K562 (cell line): ENCODE results near the gene SYNE2. TPM values are rescaled to one million over a fixed set of nuclear protein-coding genes. Genes with fewer than 3 reads are reported as not detected.

Experiments used
- RBFOX2 ChIP-seq: fragments of 200-400 bp; formaldehyde crosslinking; IDR thresholded peaks from 2 replicates; pipeline ENCODE4 v1.6.1; 2017; ENCODE audit warnings: low read depth, mild to moderate bottlenecking, low read length, moderate library complexity
- REST ChIP-seq, 2 experiments: fragments of 450-650 bp; formaldehyde crosslinking in 1 of 2; IDR thresholded peaks; 2 replicates each; pipeline versions ENCODE4 v1.4.0 to v1.6.1; 2014 to 2020; ENCODE audit warnings: mild to moderate bottlenecking in 2 of 2, borderline replicate concordance in 1 of 2, low read depth in 1 of 2
- polyA plus RNA-seq, 8 experiments: library from polyadenylated mRNA; depleted of rRNA in 4 of 8; stranded (reverse) in 5 of 8; unstranded in 3 of 8; fragments of >200 nt; fragmentation: Nextera tagmentation in 2 of 8; fragmentation: Illumina TruSeq in 1 of 8; extraction: Ambion mirVana in 2 of 8; extraction: Trizol in 1 of 8; gene quantifications; 2 replicates each; pipeline versions ENCODE4 v1.2.1 to v1.2.3, GENCODE V29; 2011 to 2014; ENCODE audit warnings: inconsistent platforms in 1 of 8, missing spikeins in 1 of 8
- total RNA-seq, 7 experiments: library from RNA; depleted of rRNA in 6 of 7; stranded (reverse); fragments of >200 nt in 6 of 7; fragmentation: Illumina TruSeq in 2 of 7; extraction: Trizol in 2 of 7; gene quantifications; 2 replicates each; pipeline versions ENCODE4 v1.2.1 to v1.2.3, GENCODE V29; 2011 to 2021; ENCODE audit warnings: low replicate concordance in 1 of 7

SYNE2 gene
- total and polyA plus RNA-seq, 9 of the 15 experiments (the other 6 are each of a cell fraction or from before 2014, with no cell fraction given), result 0.06 to 0.53 (median 0.11) TPM

DNA sequence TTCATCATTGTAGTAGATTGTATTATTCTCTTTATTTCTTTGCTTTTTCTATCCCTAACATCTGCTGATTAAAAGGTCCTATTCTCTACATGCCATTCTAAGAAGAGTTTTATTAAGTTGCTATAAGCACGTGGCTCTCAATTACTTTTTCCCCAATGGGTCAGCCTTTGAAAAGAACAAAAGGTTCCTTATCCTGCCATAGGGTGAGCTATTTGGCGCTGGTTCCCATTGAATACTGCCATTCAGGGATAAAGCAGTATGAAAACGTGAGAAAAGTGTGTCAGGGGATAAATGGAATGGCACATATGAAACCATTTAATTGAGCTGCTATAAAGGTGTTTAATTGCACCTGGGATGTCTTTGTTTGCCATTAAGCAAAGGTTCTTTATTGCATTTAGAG lies 80.9 kb downstream of the SYNE2 start (continued):
- TF ChIP-seq REST (IDR thresholded peaks at IDR 0.05; ENCODE audit: borderline replicate concordance) (no peak), REST (CRISPR knock-in tag; IDR thresholded peaks at IDR 0.05; ENCODE audit: low read depth) (no peak), RBFOX2 (no peak)
